ENCODE data around the gene ADO.
A peak's percentile ranks its signal among the peaks of the same experiment; 100 is the strongest.

The ADO gene

DNA sequence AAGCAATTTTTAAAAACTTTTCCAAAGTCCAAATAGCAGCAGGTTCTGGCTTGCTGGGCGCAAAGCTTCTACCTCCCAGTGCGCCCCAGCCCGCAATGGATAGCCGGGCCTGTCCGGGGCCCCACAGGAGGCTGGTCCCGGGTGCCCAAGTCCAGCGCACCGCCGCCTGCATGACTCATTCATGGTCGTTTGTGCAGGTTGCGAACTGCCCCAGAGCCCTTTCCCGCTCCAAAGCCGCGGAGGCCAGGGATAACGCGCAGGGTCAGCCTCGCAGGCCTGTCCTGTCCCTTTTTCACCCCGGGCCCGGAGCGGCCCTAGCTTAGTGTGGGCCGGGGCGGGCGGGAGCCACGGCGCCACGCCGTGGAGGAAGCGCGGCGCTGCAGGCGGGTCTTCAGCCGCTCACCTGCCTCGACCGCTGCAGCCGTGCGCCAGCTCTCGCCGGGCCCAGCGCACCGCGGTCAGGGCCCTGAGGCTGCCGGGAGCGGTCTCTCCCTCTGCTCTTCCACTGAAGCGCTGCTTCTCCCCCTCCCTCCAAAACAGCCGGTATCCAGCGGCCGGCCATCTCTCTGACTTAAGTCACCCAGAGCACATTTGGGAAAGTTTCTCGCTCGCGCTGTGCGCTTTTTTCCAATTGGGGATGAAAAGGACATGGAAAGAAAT is 13.4 kb downstream of the ADO start:
- peak; percentile 61 for DNase-seq (ENCODE audit: low read depth)

DNA sequence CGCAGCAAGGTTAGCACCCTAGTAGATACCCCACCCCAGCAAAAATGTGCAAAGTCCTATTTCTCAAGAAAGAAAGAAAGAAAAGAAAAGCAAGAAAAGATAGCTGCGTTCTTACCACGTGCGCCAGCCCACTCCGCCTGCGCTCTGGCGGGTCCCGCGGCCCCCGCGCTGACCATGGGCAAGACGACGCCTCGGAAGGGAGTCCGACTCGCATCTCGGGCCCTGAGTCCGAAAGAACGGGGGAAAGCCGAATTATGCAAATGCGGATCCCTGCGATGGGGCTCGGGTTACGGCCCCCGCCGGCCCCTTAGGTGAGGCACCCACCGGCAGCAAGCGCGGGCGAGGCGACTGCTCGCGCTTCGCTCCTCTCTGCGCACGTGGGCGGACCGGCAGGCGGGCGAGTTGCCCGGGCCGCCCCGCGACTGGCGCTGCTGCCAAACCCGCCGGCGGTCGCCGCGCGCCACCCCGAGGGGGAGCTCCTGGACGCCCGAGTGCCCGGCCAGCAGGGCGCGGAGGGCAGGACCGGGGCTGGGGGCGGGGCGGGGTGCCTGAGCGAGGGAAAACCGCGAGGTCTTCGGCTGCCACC is 14.0 kb downstream of the ADO start:
- DNase-seq (ENCODE audit: low read depth): peak; percentile 69

DNA sequence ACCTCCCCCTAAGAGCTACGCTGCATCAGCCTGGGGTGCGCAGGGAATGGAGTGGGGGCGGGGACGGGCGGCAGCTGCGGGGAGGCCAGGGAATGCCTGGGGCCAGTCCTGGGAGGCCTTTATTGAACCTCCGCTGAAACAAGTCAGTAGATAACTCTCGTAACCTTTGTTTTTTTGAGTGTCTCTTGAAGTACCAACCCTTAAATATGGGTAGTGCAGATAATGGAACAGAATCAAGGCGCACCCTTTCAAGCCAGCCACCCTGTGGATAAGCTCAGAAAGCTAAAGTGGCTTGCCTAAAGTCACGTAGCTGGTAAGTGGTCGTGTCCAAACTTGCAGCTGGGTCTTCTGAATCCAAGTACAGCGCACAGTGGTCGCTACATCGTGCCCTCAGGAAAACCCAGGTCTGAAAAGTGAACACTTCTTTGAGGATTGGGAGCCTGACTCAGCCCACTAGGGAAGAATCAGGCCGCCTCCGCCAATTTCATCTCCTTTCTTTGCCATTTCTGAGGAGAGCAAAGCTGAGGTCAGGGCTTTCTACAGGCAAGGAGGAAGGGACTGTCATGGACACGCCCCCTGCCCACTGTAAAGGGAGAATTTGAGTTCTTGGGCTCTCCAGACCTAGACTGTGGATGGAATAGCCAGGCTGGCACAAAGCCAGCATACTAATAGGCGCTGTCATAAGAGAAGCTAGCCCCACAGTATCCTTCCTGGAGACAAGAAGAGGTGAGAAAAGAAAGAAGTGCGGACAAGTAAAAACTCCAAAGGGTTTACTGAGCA is 14.8 kb downstream of the ADO start:
- DNase-seq (ENCODE audit: low read depth): no peak

DNA sequence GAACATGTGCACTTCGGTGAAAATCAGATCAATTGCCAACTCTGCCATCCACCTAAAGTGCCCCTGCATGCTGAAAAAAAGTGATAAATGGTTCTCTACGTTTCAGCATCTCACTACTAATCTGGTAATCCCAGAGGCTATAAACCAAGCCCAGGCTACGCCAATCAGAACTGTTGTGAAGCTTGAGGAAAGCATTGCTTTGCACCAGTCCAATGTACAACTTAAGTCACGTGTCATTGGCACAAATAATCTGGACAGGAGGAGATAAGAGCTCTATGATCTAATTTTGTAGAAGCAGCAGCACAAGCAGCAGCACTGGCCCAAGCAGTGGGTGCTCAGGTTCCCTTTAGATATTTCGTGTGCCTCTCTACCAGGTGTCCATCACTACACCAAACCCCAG is 16.1 kb downstream of the ADO start:
- no peak for DNase-seq (ENCODE audit: low read depth)

DNA sequence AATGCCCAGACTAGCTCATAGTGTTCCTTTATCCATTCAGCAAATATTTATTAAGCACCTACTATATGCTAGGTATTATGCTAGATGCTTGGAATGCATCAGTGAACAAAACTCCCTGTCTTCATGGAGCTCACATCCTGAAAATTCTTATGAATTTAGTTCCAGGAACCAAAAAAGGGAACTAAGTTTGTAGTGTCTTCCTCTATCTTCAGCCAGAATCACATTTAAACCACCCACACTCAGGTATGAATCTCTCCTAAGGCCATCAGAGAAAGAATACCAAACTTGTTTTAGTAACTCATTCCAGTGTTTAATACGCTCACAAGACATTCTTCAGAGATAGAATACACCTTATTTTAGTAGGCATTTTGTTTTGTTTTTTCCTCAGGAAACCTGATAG is 21.8 kb downstream of the ADO start:
- no peak for DNase-seq (ENCODE audit: low read depth)

DNA sequence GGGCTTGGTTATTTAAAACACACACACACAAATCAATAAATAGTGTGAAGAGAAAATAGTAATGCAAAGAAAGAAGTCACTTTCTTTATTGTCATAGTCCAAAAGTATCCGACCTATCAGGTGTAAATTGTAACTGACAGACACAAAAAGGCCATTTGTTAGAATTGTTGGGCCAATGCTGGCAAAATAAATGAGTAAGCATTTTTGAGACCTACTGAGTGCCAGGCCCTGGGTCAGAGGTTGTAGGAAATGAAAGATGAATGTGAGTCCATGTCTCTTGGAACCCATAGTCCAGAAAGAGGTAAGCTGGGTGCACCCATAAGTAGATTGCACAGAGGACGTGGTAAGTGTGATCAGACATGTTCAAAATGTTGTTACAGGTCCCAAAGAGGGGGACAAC is 25.1 kb downstream of the ADO start:
- DNase-seq (ENCODE audit: low read depth): no peak

DNA sequence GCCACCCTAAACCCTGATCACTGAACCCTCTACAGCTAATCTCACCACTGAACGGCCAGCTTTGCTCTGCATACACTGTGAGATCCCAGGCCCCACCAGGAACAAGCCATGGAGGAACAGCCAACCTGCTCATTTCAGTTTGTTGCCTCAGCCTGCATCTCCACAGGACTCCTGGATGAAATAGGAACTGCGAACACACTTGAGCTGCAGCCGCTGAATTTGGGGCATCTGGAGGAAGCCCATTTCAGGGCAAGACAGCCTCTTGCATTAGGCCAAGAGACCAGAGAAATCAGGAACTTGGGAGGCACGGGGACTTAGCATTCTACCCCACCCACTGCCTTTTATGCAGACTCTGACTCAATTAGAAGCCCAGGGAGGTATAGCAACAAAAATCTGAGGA is 26.2 kb downstream of the ADO start:
- no peak for DNase-seq (ENCODE audit: low read depth)

DNA sequence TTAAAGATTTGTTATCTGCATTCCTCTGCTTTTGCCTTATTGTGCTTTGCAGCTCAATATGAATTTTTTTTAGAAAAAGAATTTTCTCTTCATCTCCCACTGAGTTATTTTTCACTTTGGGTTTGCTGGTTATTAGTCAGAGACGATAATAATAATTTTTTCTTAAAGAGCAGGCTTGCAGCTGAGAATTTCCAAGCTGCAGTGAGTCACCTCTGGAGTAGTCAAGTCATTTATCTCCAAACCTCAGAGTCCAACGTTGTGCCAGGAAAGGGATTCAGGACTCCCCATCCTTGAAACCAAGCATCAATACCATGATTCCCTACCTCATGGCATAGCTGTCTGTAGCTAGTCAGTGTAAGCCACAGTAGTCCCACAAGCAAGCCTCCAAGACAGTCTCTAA is 26.8 kb downstream of the ADO start:
- no peak for DNase-seq (ENCODE audit: low read depth)

DNA sequence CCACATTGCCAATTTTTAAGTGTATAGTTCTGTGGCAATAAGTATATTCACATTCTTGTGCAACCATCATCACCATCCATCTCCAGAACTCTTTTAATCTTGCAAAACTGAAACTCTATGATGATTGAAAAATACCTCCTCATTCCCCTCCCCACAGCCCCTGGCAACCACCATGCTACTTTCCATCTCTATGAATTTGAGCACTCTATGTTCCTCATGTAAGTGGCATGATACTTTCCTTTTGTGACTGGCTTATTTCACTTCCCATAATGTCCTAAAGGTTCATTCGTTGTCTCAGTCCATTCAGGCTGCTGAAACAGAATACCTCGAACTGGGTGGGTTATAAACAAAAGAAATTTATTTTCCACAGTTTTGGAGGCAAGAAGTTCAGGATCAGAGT is 35.1 kb downstream of the ADO start:
- no peak for DNase-seq (ENCODE audit: low read depth)

DNA sequence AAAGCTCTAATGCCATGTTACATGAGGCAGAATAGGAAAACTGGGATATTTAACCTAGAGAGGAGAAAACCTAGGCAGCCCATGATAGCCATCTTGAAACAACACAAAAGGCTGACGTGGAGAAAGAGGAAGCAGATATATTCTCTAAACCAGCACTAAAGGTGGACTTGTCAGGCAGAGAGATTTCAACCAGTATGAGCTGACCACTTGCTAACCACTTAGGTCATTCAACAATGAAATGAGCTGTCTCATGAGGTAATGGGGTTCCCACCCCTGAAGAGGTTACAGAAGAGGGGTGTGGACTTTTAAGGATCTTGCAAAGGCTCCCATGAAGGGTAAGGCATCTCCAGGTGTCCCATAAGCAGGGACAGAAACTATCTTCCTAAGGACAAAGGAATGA is 38.5 kb downstream of the ADO start:
- no peak for DNase-seq (ENCODE audit: low read depth)

DNA sequence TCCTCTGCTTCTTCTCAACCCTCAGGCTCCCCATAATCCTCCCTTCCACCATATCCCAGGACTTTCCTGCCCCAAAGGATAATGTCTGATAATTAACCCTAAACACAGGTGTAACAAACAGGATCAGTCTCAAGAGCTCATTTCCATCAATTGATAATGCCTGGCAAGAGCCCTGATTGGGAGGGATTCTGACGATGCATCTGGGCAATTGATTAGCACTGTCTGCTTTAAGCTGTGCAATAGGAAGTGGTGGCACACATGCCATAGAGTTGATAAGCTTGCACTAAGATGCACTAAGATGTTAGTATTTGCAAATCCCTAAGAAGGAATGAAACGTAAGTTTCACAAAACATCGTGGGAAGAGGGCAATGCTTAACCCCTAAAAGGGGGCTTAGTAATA is 39.1 kb downstream of the ADO start:
- DNase-seq (ENCODE audit: low read depth): no peak

DNA sequence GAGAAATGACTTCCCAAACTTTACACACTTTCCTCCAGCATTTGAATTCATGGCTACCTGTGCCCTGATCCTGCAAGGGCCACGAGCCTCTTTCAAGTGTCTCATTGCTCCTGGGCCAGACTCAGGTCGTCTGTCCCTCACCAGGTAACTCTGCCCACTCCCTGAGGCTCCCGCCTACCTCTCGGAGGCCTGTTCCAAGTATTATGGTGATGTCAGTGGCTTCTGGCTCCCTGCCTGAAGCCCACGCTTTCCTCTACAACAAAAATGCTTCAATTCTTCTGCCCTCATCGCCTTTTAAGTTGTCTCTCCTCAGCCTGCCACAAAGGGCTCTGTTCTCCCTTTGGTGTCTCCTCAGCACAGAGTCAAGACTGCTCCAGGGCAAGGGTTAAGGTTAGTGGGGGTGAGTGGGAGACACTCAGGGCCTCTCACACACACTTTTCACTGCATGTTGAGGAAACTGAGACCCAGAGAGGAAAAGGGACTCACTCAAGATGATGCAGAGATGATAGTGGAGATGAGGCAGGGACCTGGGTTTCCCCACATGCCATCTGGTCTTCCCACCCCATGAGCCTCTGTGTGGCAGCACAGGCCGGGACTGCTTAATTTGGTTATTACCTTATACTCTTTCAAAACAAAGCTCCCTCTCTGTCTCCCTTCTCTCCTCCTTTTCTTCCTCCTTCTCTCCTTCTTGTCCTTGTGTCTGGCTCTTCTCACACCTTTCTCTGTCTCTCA is 39.9 kb downstream of the ADO start:
- no peak for DNase-seq (ENCODE audit: low read depth)

DNA sequence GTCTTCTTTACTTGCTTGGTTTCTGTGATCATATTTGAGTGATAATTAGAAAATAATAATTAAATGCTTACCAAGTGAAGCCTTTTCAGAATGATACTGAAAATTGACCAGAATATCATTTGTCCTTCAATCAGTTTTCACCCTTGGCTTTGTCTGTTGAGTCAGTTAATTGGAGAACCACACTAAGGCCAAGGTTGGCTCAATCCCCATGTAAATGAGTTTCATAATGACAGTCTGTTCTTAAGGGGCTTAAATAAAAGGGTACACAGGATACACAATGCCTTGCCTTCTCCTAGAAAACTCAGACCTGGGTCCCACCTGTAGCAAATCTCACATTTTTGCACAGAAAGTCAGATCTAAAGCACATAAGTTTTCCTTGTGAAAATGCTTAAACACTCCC is 42.9 kb downstream of the ADO start:
- DNase-seq (ENCODE audit: low read depth): no peak

DNA sequence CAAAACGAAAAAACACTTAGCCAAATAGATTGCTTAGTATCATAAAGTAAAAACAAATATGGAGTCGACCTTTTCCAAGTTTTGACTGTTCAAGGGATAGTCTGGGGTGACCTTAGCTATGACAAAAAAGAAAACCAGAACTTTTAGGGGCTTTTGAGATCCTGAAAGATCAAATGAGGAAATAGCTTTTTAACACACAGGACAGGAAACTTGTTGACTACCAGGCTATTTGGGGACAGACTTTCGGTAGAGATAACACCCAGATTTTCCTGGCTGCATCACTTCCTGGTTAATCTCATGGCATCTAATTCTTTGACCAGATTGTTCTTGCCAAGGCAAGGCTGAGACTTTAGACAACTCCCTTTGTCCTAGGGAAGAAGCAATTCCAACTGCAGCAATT is 46.1 kb downstream of the ADO start:
- no peak for DNase-seq (ENCODE audit: low read depth)

DNA sequence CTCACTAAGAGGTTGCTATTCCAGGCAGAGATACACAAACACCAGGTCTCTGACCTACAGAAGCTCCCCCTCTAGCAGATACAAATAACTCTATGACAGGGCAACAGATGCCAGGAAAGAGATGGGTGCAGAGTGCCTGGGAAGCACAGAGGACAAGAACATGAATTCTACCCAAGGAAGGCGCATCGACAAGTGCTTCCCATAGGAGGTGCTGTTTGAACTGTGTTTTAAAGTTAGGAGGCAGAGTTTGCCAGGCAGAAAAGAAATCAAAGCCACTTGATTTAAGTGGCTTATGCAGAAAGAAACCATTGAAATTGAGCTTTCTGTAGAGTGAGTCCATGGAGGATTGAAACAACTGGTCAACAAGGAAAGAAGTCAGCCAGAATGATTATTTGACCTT is 46.9 kb downstream of the ADO start:
- no peak for DNase-seq (ENCODE audit: low read depth)

DNA sequence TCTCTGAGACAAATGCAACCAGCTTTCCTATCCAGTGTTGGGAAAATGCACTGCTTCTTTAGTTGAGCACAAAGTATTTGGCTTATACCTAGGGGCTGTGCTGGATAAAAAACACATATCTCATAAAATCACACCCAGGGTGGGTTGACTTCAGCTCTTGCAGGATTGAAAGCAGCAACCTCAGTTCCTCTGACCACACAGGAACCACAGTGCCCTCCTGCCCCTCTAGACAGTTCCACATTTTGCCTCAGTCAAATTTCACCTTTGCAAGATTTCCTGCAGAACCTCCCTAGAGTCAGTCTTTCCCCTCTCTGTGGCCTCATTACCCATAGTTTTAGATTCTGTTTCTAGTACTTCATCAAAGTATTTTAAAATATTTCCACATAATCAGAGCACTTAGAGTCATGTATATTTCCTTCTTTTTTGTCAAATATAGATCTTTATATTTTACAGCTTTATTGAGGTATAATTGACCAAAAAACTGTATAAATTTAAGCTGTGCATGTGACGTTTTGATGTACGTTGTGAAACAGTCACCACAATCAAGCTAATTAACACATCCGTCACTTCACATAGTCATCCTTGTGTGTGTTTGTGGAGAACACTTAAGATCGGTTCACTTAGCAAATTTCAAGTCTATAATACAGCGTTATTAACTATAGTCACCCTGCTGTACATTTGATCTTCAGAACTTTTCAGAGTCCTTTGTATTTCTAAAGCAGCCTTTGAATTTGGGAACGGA is 48.6 kb downstream of the ADO start:
- DNase-seq (ENCODE audit: low read depth): no peak

DNA sequence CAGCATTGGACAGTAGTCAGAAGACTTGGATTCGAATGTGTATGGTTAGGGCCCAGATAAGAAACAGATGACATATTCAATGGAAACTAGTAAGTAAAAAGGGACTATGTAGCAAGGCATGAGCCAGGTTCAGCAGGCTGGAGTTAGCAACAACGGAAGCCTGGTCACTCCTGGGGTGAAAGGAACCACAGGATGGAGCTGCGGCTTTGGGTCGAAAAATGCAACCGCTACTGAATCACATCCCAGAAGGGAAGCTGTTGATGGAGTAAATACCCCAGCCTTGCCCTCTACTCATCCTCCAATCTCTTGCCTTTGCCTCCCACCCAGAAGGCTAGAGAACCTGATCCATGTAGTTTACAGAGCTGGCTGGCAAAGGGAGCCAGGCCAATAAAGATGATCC is 49.2 kb downstream of the ADO start:
- DNase-seq (ENCODE audit: low read depth): peak; percentile 42

DNA sequence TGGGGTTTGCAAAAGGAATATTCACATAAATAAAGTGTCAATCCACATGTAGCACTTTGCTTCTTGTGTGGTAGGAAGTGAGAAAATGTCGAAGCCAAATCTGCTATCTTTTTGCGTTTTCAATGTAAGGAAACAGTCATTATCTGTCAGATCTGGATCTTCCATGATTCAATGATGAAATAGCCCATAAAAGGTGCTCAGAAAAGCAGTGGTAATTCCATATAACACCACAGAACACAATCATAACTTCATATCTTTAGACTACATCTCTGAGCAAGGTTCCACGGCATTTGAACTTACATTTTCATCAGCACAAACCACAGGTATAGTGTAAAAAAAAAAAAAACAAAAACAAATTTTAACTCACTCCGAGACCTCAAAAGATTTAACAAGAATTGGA is 51.5 kb downstream of the ADO start:
- DNase-seq (ENCODE audit: low read depth): no peak
